Naive B cell (primary cell): ENCODE results near the gene TLK2. TPM values are rescaled to one million over a fixed set of nuclear protein-coding genes. Genes with fewer than 3 reads are reported as not detected.

ENCODE experiments used
- ATAC-seq, 2 donors: fragments of 150-1000 bp; cut with Tn5 transposase; 2 replicates each; pipeline ENCODE4 v1.10.0; 2021; ENCODE audit warnings: low read depth in 2 of 2, mild to moderate bottlenecking in 2 of 2, moderate library complexity in 2 of 2
- DNase-seq: peaks from one replicate; pipeline ENCODE4 v3.0.0; 2022
- H3K27ac Mint-ChIP-seq, 6 donors: one replicate each; pipeline ENCODE4 v1.8.0; 2020 to 2022; ENCODE audit warnings: mild to moderate bottlenecking in 6 of 6, mixed read lengths in 6 of 6, moderate library complexity in 5 of 6, inconsistent platforms in 2 of 6
- H3K27me3 Mint-ChIP-seq, 3 donors: one replicate each; pipeline ENCODE4 v1.8.0; 2021 to 2022; ENCODE audit warnings: mixed read lengths in 3 of 3, mild to moderate bottlenecking in 1 of 3
- H3K36me3 Mint-ChIP-seq, 2 donors: one replicate each; pipeline ENCODE4 v1.8.0; 2020 to 2022; ENCODE audit warnings: mixed read lengths in 2 of 2, inconsistent platforms in 1 of 2, mild to moderate bottlenecking in 1 of 2
- H3K4me1 Mint-ChIP-seq, 3 donors: one replicate each; pipeline ENCODE4 v1.8.0; 2020 to 2022; ENCODE audit warnings: mixed read lengths in 3 of 3, inconsistent platforms in 1 of 3, mild to moderate bottlenecking in 1 of 3, moderate library complexity in 1 of 3
- H3K4me3 Mint-ChIP-seq, 8 donors: one replicate each; pipeline ENCODE4 v1.8.0; 2020 to 2022; ENCODE audit warnings: mild to moderate bottlenecking in 8 of 8, mixed read lengths in 8 of 8, moderate library complexity in 8 of 8, inconsistent platforms in 2 of 8
- H3K9me3 Mint-ChIP-seq, 7 donors: one replicate each; pipeline ENCODE4 v1.8.0; 2020 to 2022; ENCODE audit warnings: mixed read lengths in 7 of 7, mild to moderate bottlenecking in 5 of 7, inconsistent platforms in 2 of 7, moderate library complexity in 1 of 7
- polyA plus RNA-seq, 6 donors: library from polyadenylated mRNA; unstranded; fragments of 300-500 nt; fragmentation: Illumina TruSeq; gene quantifications; one replicate each; pipeline ENCODE4 v1.2.3, GENCODE V29; 2021; ENCODE audit warnings: low read depth in 6 of 6

TLK2 gene
- polyA plus RNA-seq, 6 donors from 2014 or later, result 9.0 to 18.4 (median 14.3) TPM

- Mint-ChIP-seq H3K9me3 (no peaks in the 10 kb centered on the region), H3K4me1 (no peaks in the 10 kb centered on the region), H3K27me3 (no peaks in the 10 kb centered on the region), H3K4me3 (no peak overlapping the region), H3K36me3 (no peaks in the 10 kb centered on the region), H3K27ac (no peak overlapping the region)
- ATAC-seq (no peak), DNase-seq (no peak)
These were observed 159.2 kb downstream of the TLK2 start for GRCh38 chr17:62637809-62638208.

DNA sequence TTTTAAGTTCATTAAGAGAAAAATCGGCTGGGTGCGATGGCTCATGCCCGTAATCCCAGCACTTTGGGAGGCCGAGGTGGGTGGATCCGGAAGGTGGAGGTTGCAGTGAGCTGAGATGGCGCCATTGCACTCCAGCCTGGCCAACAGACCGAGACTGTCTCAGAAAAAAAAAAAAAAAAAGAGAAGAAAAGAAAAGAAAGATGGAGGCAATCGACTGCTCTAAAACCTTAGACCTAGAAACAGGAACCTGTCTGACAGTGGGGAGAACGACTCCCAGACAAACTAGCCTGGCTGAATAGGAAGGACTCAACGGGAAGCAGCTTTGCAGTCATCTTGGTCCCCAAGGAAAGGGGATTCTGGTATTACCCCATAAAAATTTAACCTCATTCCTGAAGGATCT, 162.5 kb downstream of the TLK2 start:
- no peaks in the 10 kb centered on the region for H3K9me3 Mint-ChIP-seq
- H3K4me3 Mint-ChIP-seq, result no peak overlapping the region
- H3K27me3 Mint-ChIP-seq, result no peaks in the 10 kb centered on the region
- no peaks in the 10 kb centered on the region for H3K36me3 Mint-ChIP-seq
- ATAC-seq (no peak), DNase-seq (no peak)
- no peak overlapping the region for H3K27ac Mint-ChIP-seq
- H3K4me1 Mint-ChIP-seq, result no peaks in the 10 kb centered on the region

DNA sequence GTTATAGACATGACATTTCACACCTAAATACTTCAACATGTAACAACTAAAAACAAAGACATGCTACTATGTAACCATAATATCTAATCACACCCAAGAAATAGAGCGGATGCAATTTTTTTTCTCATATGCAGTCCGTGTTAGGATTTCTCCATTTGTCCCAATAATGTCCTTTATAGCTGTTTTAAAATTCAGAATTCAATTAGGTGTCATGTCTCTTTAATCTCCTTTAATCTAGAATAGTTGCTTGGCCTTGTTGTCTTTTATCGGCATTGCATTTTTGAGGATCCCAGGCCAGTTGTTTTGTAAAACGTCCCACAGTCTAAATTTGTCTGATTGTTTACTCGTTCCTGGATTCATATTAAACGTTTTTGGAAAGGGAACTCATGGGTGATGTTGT, 163.3 kb downstream of the TLK2 start:
- Mint-ChIP-seq H3K9me3 (no peaks in the 10 kb centered on the region), H3K27ac (no peak overlapping the region), H3K36me3 (no peaks in the 10 kb centered on the region), H3K4me1 (no peaks in the 10 kb centered on the region), H3K27me3 (no peaks in the 10 kb centered on the region), H3K4me3 (no peak overlapping the region)
- ATAC-seq (no peak), DNase-seq (no peak)

DNA sequence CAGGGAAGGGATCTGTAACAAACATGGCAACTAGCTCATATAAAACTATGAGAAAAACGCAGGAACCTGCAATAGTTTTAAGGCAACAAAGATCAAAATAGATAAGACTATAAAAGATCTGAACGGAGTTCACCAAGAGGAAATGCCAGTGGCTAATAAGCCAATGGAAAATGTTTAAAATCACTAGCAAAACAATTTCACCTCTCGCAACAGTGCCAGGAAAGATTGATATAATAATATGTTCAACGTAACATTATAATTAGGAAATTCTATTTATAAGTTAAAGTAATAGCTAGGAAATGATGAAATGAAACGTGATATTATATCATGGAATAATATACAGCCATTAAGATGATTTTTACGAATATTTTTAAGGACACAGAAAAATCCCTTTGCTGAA, 164.9 kb downstream of the TLK2 start:
- Mint-ChIP-seq H3K27me3 (no peaks in the 10 kb centered on the region), H3K27ac (no peak overlapping the region), H3K36me3 (no peaks in the 10 kb centered on the region), H3K4me1 (no peaks in the 10 kb centered on the region), H3K9me3 (no peaks in the 10 kb centered on the region), H3K4me3 (no peak overlapping the region)
- DNase-seq (no peak), ATAC-seq (no peak)

GRCh38 chr17:62644487-62645173, 166.0 kb downstream of the TLK2 start:
- no peak overlapping the region for H3K4me3 Mint-ChIP-seq
- ATAC-seq, result no peak
- no peaks in the 10 kb centered on the region for H3K9me3 Mint-ChIP-seq
- no peak for DNase-seq
- no peaks in the 10 kb centered on the region for H3K27me3 Mint-ChIP-seq
- no peaks in the 10 kb centered on the region for H3K36me3 Mint-ChIP-seq
- H3K4me1 Mint-ChIP-seq, result no peaks in the 10 kb centered on the region
- H3K27ac Mint-ChIP-seq, result no peak overlapping the region

DNA sequence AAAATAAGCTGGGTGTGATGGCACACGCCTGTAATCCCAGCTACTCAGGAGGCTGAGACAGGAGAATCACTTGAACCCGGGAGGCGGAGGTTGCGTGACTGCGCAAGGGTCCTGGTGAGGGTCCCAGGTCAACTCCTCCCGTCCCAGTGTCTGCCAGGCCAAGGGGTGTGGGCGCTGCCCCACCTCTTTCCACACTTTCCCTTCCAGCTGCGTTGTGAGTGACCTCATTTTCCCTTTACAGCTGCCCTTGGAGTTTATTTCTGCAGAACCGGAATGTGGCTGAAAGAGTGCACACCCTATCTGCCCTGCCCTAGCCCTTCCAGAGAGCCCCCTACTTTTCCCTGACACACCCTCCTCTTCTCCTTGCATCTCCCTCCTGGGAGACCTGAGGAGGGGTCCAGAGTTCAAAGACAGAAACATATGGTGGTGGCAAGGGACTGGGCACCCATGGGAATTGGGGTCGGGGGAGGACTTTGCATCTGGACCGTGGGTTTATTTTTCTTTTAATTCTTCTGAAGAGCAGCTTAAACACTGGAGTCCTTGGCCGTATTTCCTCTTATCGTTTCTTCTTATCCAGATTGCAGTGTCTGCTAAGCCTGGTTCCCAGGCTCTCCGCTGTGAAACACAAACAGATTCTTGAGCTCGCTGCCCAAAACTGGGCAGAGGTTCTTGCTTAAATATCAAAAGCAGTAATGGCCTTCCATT, 169.8 kb downstream of the TLK2 start:
- H3K4me1 Mint-ChIP-seq, result peaks cover 17 to 20% (median 18%) of the 10 kb centered on the region in 3 donors
- peak overlapping the region in 1 of 8 donors; percentile 10 for H3K4me3 Mint-ChIP-seq
- H3K36me3 Mint-ChIP-seq, result no peaks in the 10 kb centered on the region
- H3K9me3 Mint-ChIP-seq, result no peaks in the 10 kb centered on the region
- no peaks in the 10 kb centered on the region for H3K27me3 Mint-ChIP-seq
- H3K27ac Mint-ChIP-seq, result peak overlapping the region in 2 of 6 donors; percentile 79 to 88
- DNase-seq, result no peak
- ATAC-seq, result no peak

DNA sequence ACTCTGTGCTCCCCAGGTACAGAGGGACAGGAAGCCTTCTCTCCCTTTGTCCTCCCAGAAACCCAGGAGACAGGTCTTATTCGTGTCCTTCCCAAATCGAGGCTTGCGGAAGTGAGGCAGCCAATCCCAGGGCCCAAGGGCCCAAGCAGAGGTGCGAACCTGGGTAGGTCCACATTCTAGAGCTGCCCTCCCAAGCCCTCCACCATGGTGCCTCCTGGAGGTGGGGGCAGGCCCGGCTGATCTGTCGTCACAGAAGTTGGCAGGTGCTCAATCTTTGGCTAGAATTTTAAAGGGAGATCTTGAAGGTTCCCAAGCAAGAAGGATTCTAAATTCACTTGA, 170.3 kb downstream of the TLK2 start:
- no peaks in the 10 kb centered on the region for H3K27me3 Mint-ChIP-seq
- peaks cover 21 to 24% (median 22%) of the 10 kb centered on the region in 3 donors for H3K4me1 Mint-ChIP-seq
- no peak overlapping the region for H3K27ac Mint-ChIP-seq
- H3K9me3 Mint-ChIP-seq, result no peaks in the 10 kb centered on the region
- H3K4me3 Mint-ChIP-seq, result no peak overlapping the region
- H3K36me3 Mint-ChIP-seq, result no peaks in the 10 kb centered on the region
- ATAC-seq (no peak), DNase-seq (no peak)

GRCh38 chr17:62649570-62649969, 170.9 kb downstream of the TLK2 start:
- DNase-seq (no peak), ATAC-seq (no peak)
- Mint-ChIP-seq H3K9me3 (no peaks in the 10 kb centered on the region), H3K36me3 (no peaks in the 10 kb centered on the region), H3K4me1 (peaks cover 22 to 24% (median 23%) of the 10 kb centered on the region in 3 donors), H3K4me3 (no peak overlapping the region), H3K27me3 (no peaks in the 10 kb centered on the region), H3K27ac (no peak overlapping the region)

- no peaks in the 10 kb centered on the region for H3K36me3 Mint-ChIP-seq
- H3K27me3 Mint-ChIP-seq, result no peaks in the 10 kb centered on the region
- peak overlapping the region in 2 of 8 donors; percentile 15 to 20 for H3K4me3 Mint-ChIP-seq
- no peaks in the 10 kb centered on the region for H3K9me3 Mint-ChIP-seq
- ATAC-seq (no peak), DNase-seq (no peak)
- peaks cover 22 to 24% (median 23%) of the 10 kb centered on the region in 3 donors for H3K4me1 Mint-ChIP-seq
- H3K27ac Mint-ChIP-seq, result no peak overlapping the region
These were observed 172.0 kb downstream of the TLK2 start for GRCh38 chr17:62650587-62650986.

GRCh38 chr17:62652251-62653001, 173.8 kb downstream of the TLK2 start:
- Mint-ChIP-seq H3K27me3 (no peaks in the 10 kb centered on the region), H3K9me3 (peaks cover 0 to 1% (median 0%) of the 10 kb centered on the region in 7 donors), H3K4me3 (peak overlapping the region; percentile 83 to 95 (median 89)), H3K27ac (peak overlapping the region; percentile 39 to 91 (median 69)), H3K36me3 (no peaks in the 10 kb centered on the region), H3K4me1 (peaks cover 22 to 24% (median 23%) of the 10 kb centered on the region in 3 donors)
- DNase-seq, result peak; percentile 39
- peak; percentile 47 to 50 for ATAC-seq

- Mint-ChIP-seq H3K36me3 (no peaks in the 10 kb centered on the region), H3K4me1 (peaks cover 22 to 24% (median 23%) of the 10 kb centered on the region in 3 donors), H3K27ac (peak overlapping the region in 5 of 6 donors; percentile 60 to 92 (median 83)), H3K27me3 (no peaks in the 10 kb centered on the region), H3K9me3 (peaks cover 0 to 1% (median 0%) of the 10 kb centered on the region in 7 donors), H3K4me3 (peak overlapping the region; percentile 83 to 95 (median 89))
- ATAC-seq (peak; percentile 64 to 66), DNase-seq (peak; percentile 20)
These were observed 174.6 kb downstream of the TLK2 start for GRCh38 chr17:62653002-62653825.

DNA sequence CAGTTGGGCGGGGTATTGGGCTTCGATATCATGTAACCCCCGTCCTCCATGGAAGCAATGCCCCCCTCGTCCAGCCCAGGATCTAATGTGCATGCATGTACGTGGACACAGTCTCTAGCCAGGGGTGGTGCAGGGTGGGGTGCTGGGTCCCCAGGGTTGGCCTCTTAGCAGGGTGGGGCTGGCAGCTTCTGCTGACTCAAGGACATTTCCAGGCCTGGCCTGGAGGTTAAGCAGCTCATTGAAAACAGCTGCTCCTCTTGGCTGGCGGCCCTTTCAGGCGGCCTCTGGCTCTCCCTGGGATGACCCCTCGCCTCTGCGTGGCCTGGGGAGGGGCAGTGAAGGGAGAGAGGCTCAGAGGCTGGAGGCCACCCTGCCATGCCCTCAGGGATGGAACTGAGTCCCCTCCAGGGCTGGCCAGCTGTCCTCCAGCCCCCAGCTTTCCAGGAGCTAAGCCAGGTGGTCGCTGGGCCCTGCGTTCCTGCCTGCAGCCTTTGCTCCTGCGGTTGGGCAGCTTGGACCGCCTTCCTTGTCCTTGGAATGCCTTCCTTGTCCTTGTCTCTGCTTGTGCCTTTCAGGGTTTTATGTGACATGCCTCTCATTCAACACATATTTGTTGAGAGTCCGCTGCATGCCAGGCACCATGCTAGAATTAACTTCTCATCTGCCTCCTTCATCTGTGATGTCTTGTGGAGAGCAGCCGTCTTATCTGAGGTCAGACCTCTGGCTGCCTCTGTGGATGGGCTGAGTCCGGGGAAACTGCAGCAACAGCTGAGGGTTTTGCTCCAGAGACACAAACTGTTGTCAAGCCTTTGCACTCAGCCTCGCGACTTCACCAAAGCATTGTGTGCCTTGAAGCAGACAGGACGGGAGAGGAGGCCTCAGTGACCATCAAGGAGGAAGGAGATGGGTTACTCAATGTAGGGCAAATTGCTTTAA, 175.5 kb downstream of the TLK2 start:
- ATAC-seq (no peak), DNase-seq (no peak)
- H3K27me3 Mint-ChIP-seq, result no peaks in the 10 kb centered on the region
- H3K36me3 Mint-ChIP-seq, result no peaks in the 10 kb centered on the region
- peak overlapping the region; percentile 83 to 95 (median 89) for H3K4me3 Mint-ChIP-seq
- H3K27ac Mint-ChIP-seq, result peak overlapping the region in 3 of 6 donors; percentile 6 to 81 (median 60)
- peaks cover 22 to 24% (median 23%) of the 10 kb centered on the region in 3 donors for H3K4me1 Mint-ChIP-seq
- H3K9me3 Mint-ChIP-seq, result peaks cover 0 to 1% (median 0%) of the 10 kb centered on the region in 7 donors
